SU-DHL-6 (cell line): Measurements from ENCODE around the gene SH3RF3.

Experiments
- EZH2phosphoT487 ChIP-seq: fragments of 200-600 bp; sonication (generic), shearing (Covaris generic); conservative IDR thresholded peaks from 2 replicates; pipeline ENCODE4 v1.6.1; 2018; ENCODE audit warnings: mild to moderate bottlenecking, antibody characterized with exemption, low read length, moderate library complexity, mixed read lengths
- TF ChIP-seq, protein P1 (sequence below): fragments of 200-600 bp; sonication (generic); IDR thresholded peaks from one replicate; pipeline ENCODE4 v1.5.1; 2017; ENCODE audit warnings: antibody characterized with exemption, mild to moderate bottlenecking, low read length, moderate library complexity; ENCODE audit not compliant: insufficient read depth, poor library complexity, severe bottlenecking

GRCh38 chr2:109348671-109349502 lies 219.9 kb downstream of the SH3RF3 start:
- TF ChIP-seq, protein P1, sequence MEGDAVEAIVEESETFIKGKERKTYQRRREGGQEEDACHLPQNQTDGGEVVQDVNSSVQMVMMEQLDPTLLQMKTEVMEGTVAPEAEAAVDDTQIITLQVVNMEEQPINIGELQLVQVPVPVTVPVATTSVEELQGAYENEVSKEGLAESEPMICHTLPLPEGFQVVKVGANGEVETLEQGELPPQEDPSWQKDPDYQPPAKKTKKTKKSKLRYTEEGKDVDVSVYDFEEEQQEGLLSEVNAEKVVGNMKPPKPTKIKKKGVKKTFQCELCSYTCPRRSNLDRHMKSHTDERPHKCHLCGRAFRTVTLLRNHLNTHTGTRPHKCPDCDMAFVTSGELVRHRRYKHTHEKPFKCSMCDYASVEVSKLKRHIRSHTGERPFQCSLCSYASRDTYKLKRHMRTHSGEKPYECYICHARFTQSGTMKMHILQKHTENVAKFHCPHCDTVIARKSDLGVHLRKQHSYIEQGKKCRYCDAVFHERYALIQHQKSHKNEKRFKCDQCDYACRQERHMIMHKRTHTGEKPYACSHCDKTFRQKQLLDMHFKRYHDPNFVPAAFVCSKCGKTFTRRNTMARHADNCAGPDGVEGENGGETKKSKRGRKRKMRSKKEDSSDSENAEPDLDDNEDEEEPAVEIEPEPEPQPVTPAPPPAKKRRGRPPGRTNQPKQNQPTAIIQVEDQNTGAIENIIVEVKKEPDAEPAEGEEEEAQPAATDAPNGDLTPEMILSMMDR: no peak
- no peak for TF ChIP-seq EZH2phosphoT487
